ENCODE results near the gene DAW1. TPM values are rescaled to one million over a fixed set of nuclear protein-coding genes. Genes with fewer than 3 reads are reported as not detected.

DAW1 gene
- polyA plus RNA-seq, 1 donor (not counting 4 experiments of a cell fraction or from before 2014, with no cell fraction given) = 0.24 TPM

- Histone ChIP-seq H3K4me2 (ENCODE audit: control insufficient read depth, extremely low read depth, insufficient read depth, low read depth, low read length) (no peak overlapping the region), H4K20me1 (ENCODE audit: control insufficient read depth, extremely low read depth, insufficient read depth, low read length) (no peaks in the 10 kb centered on the region), H3K9ac (ENCODE audit: control insufficient read depth, extremely low read depth, insufficient read depth, low read length) (no peak overlapping the region), H3K27me3 (ENCODE audit: control insufficient read depth, extremely low read depth, insufficient read depth, low read length) (no peaks in the 10 kb centered on the region), H3K9me1 (ENCODE audit: control insufficient read depth, extremely low read depth, insufficient read depth, low read length) (no peaks in the 10 kb centered on the region), H3K4me3 (ENCODE audit: control insufficient read depth in 2 of 3, extremely low read depth in 1 of 3, insufficient read depth in 2 of 3, low read depth in 1 of 3, low read length in 3 of 3) (no peak overlapping the region), H3K79me2 (ENCODE audit: control insufficient read depth, insufficient read depth, low read length) (no peaks in the 10 kb centered on the region), H2AFZ (ENCODE audit: control insufficient read depth, low read length) (no peak overlapping the region), H3K9me3 (ENCODE audit: control insufficient read depth, low read depth, low read length) (no peaks in the 10 kb centered on the region), H3K36me3 (ENCODE audit: control insufficient read depth in 2 of 2, extremely low read depth in 1 of 2, insufficient read depth in 2 of 2, low read length in 2 of 2) (no peaks in the 10 kb centered on the region), H3K4me1 (ENCODE audit: control insufficient read depth, extremely low read depth, insufficient read depth, low read length) (no peaks in the 10 kb centered on the region), H3K27ac (ENCODE audit: control insufficient read depth, insufficient read depth, low read length) (no peak overlapping the region)
- FAIRE-seq = no peak
- DNase-seq (ENCODE audit: low read depth, low spot score) = no peak
- no peak for TF ChIP-seq EZH2 (IDR thresholded peaks at IDR 0.05; ENCODE audit: low read length)
- TF ChIP-seq CTCF (optimal IDR thresholded peaks at IDR 0.05 in 1 of 3, IDR thresholded peaks at IDR 0.05 in 1 of 3, conservative IDR thresholded peaks at IDR 0.05 in 1 of 3; ENCODE audit: extremely low read depth in 1 of 3, insufficient read depth in 2 of 3, low read length in 3 of 3) = no peak
- dilution Hi-C loops (cut with MboI; ENCODE audit: extremely low pct_ligation_motif_present, low sequenced_read_pairs) = no loop called here
These were observed 35.6 kb downstream of the DAW1 start for GRCh38 chr2:227906991-227907390.

GRCh38 chr2:227908266-227909054 lies 37.0 kb downstream of the DAW1 start:
- Histone ChIP-seq H3K79me2 (ENCODE audit: control insufficient read depth, insufficient read depth, low read length) (no peaks in the 10 kb centered on the region), H4K20me1 (ENCODE audit: control insufficient read depth, extremely low read depth, insufficient read depth, low read length) (no peaks in the 10 kb centered on the region), H3K9ac (ENCODE audit: control insufficient read depth, extremely low read depth, insufficient read depth, low read length) (no peak overlapping the region), H3K27me3 (ENCODE audit: control insufficient read depth, extremely low read depth, insufficient read depth, low read length) (no peaks in the 10 kb centered on the region), H3K9me1 (ENCODE audit: control insufficient read depth, extremely low read depth, insufficient read depth, low read length) (no peaks in the 10 kb centered on the region), H2AFZ (ENCODE audit: control insufficient read depth, low read length) (no peak overlapping the region), H3K4me3 (ENCODE audit: control insufficient read depth in 2 of 3, extremely low read depth in 1 of 3, insufficient read depth in 2 of 3, low read depth in 1 of 3, low read length in 3 of 3) (no peak overlapping the region), H3K4me2 (ENCODE audit: control insufficient read depth, extremely low read depth, insufficient read depth, low read depth, low read length) (no peak overlapping the region), H3K9me3 (ENCODE audit: control insufficient read depth, low read depth, low read length) (no peaks in the 10 kb centered on the region), H3K4me1 (ENCODE audit: control insufficient read depth, extremely low read depth, insufficient read depth, low read length) (no peaks in the 10 kb centered on the region), H3K27ac (ENCODE audit: control insufficient read depth, insufficient read depth, low read length) (no peak overlapping the region), H3K36me3 (ENCODE audit: control insufficient read depth in 2 of 2, extremely low read depth in 1 of 2, insufficient read depth in 2 of 2, low read length in 2 of 2) (no peaks in the 10 kb centered on the region)
- TF ChIP-seq EZH2 (IDR thresholded peaks at IDR 0.05; ENCODE audit: low read length) = no peak
- dilution Hi-C loops (cut with MboI; ENCODE audit: extremely low pct_ligation_motif_present, low sequenced_read_pairs) = no loop called here
- FAIRE-seq (no peak), DNase-seq (ENCODE audit: low read depth, low spot score) (no peak)

All from keratinocyte (primary cell).